ENCODE data around the gene SLC24A5.

SLC24A5 gene

GRCh38 chr15:48090115-48090514 is 30.7 kb upstream of the SLC24A5 start:
- Mint-ChIP-seq H3K4me3 (no peak overlapping the region), H3K4me1 (peaks cover 40% of the 10 kb centered on the region), H3K9me3 (peaks cover 15% of the 10 kb centered on the region), H3K36me3 (ENCODE audit: low read depth) (peaks cover 10% of the 10 kb centered on the region), H3K27ac (peak overlapping the region; percentile 43), H3K27me3 (ENCODE audit: low read depth, poor library complexity) (peaks cover 6% of the 10 kb centered on the region)
- no peak for DNase-seq
- TF ChIP-seq, protein P1, sequence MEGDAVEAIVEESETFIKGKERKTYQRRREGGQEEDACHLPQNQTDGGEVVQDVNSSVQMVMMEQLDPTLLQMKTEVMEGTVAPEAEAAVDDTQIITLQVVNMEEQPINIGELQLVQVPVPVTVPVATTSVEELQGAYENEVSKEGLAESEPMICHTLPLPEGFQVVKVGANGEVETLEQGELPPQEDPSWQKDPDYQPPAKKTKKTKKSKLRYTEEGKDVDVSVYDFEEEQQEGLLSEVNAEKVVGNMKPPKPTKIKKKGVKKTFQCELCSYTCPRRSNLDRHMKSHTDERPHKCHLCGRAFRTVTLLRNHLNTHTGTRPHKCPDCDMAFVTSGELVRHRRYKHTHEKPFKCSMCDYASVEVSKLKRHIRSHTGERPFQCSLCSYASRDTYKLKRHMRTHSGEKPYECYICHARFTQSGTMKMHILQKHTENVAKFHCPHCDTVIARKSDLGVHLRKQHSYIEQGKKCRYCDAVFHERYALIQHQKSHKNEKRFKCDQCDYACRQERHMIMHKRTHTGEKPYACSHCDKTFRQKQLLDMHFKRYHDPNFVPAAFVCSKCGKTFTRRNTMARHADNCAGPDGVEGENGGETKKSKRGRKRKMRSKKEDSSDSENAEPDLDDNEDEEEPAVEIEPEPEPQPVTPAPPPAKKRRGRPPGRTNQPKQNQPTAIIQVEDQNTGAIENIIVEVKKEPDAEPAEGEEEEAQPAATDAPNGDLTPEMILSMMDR (IDR thresholded peaks at IDR 0.05) = no peak

GRCh38 chr15:48090666-48091065 is 30.1 kb upstream of the SLC24A5 start:
- DNase-seq = no peak
- Mint-ChIP-seq H3K9me3 (peaks cover 15% of the 10 kb centered on the region), H3K27ac (no peak overlapping the region), H3K36me3 (ENCODE audit: low read depth) (peaks cover 10% of the 10 kb centered on the region), H3K4me1 (peaks cover 38% of the 10 kb centered on the region), H3K27me3 (ENCODE audit: low read depth, poor library complexity) (peaks cover 9% of the 10 kb centered on the region), H3K4me3 (no peak overlapping the region)
- TF ChIP-seq, protein P1 (IDR thresholded peaks at IDR 0.05) = no peak

DNA sequence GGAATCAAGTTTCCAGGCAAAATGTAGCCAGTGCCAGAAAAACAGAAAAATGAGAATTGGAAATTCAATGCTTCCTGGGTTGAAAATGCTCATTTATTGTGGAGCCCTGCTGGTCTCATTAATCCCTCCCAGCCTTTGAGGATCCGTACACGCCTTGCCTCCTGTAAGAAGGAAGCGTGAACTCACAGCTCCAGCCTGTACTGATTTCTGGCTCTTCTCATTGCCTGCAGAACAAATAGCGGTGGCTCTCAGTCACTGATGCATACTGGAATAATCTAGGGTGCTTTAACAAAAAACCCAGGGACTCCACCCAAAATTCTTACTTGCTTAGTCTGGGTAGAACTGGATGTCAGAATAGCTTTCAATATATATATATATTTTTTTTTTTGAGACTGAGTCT is 29.3 kb upstream of the SLC24A5 start:
- peaks cover 15% of the 10 kb centered on the region for H3K9me3 Mint-ChIP-seq
- H3K4me1 Mint-ChIP-seq = peaks cover 31% of the 10 kb centered on the region
- no peak for DNase-seq
- peaks cover 12% of the 10 kb centered on the region for H3K27me3 Mint-ChIP-seq (ENCODE audit: low read depth, poor library complexity)
- peaks cover 10% of the 10 kb centered on the region for H3K36me3 Mint-ChIP-seq (ENCODE audit: low read depth)
- peak overlapping the region; percentile 33 for H3K27ac Mint-ChIP-seq
- no peak overlapping the region for H3K4me3 Mint-ChIP-seq
- TF ChIP-seq, protein P1 (IDR thresholded peaks at IDR 0.05) = no peak

GRCh38 chr15:48096355-48096786 is 24.4 kb upstream of the SLC24A5 start:
- Mint-ChIP-seq H3K36me3 (ENCODE audit: low read depth) (no peaks in the 10 kb centered on the region), H3K27ac (no peak overlapping the region), H3K9me3 (no peaks in the 10 kb centered on the region), H3K27me3 (ENCODE audit: low read depth, poor library complexity) (peaks cover 11% of the 10 kb centered on the region), H3K4me1 (peaks cover 3% of the 10 kb centered on the region), H3K4me3 (no peak overlapping the region)
- TF ChIP-seq, protein P1 (IDR thresholded peaks at IDR 0.05) = no peak
- DNase-seq = no peak

GRCh38 chr15:48096813-48097212 is 24.0 kb upstream of the SLC24A5 start:
- H3K27me3 Mint-ChIP-seq (ENCODE audit: low read depth, poor library complexity) = peaks cover 11% of the 10 kb centered on the region
- DNase-seq = no peak
- H3K36me3 Mint-ChIP-seq (ENCODE audit: low read depth) = no peaks in the 10 kb centered on the region
- no peak overlapping the region for H3K4me3 Mint-ChIP-seq
- H3K27ac Mint-ChIP-seq = no peak overlapping the region
- TF ChIP-seq, protein P1 (IDR thresholded peaks at IDR 0.05) = no peak
- H3K9me3 Mint-ChIP-seq = no peaks in the 10 kb centered on the region
- H3K4me1 Mint-ChIP-seq = no peaks in the 10 kb centered on the region

DNA sequence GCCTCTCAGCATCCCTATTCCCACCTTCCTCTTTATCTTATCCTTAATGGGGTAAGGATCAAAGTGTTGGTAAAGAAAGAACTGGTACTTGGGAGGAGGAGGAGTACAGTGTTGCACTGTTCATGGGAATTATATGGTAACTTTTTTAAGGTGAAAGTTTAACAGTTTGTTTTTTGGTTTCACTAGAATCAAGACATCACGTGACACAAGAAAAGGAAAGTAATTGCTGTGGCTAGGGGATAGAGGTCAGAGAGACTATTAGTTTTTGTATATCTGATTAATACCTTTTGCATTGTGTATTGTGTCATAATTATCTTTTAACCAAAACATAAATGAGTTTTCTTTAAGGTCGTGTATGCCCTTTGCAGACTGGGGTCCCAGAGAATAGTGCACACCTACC is 23.5 kb upstream of the SLC24A5 start:
- H3K4me1 Mint-ChIP-seq = no peaks in the 10 kb centered on the region
- TF ChIP-seq, protein P1 (IDR thresholded peaks at IDR 0.05) = no peak
- no peaks in the 10 kb centered on the region for H3K36me3 Mint-ChIP-seq (ENCODE audit: low read depth)
- H3K27ac Mint-ChIP-seq = no peak overlapping the region
- peaks cover 11% of the 10 kb centered on the region for H3K27me3 Mint-ChIP-seq (ENCODE audit: low read depth, poor library complexity)
- H3K9me3 Mint-ChIP-seq = no peaks in the 10 kb centered on the region
- no peak overlapping the region for H3K4me3 Mint-ChIP-seq
- no peak for DNase-seq

All from nephron progenitor cell (in vitro differentiated cells).